ENCODE results near the gene TNK1.

TNK1 gene

DNA sequence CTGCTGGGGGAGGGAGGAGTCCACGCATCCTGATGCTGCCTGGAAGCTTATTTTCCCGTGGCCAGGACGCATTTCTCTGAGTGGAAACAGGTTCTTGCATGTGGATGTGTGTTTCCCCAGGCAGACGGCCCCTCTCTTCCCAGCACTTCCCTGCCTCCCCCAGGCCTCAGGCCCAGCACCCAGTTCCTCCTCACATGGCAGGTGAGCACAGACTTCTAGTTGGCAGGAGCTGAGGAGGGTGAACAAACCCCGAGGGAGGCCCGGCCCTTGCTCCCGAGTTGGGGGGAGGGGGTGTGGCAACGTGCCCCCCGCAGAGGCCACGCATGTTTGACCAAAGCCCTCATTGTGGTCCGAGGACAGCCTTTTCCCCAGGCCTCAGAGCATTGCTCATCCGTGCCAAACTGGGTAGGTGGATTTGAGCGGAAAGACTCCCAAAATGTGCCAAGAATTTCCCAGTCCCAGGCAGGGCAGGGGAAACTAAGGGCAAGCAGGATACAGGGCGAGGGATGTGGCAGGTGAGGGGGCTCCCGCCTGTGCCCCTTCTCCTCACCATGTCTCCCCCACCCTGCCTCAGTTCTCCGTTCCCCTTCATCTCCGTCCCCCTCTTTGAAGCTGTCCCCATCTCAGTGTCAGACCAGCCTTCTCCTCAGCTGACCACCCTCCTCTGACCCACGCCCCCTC, 37.7 kb downstream of the TNK1 start:
- TF ChIP-seq, protein P1, sequence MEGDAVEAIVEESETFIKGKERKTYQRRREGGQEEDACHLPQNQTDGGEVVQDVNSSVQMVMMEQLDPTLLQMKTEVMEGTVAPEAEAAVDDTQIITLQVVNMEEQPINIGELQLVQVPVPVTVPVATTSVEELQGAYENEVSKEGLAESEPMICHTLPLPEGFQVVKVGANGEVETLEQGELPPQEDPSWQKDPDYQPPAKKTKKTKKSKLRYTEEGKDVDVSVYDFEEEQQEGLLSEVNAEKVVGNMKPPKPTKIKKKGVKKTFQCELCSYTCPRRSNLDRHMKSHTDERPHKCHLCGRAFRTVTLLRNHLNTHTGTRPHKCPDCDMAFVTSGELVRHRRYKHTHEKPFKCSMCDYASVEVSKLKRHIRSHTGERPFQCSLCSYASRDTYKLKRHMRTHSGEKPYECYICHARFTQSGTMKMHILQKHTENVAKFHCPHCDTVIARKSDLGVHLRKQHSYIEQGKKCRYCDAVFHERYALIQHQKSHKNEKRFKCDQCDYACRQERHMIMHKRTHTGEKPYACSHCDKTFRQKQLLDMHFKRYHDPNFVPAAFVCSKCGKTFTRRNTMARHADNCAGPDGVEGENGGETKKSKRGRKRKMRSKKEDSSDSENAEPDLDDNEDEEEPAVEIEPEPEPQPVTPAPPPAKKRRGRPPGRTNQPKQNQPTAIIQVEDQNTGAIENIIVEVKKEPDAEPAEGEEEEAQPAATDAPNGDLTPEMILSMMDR (IDR thresholded peaks at IDR 0.05; ENCODE audit: low read depth, low read length), result no peak
- no peak overlapping the region for H3K4me3 ChIP-seq (ENCODE audit: low read depth, low read length)
- DNase-seq (ENCODE audit: low read depth, low spot score), result no peak
- in situ Hi-C loops (cut with HindIII; ENCODE audit: low sequenced_read_pairs), result no loop called here

DNA sequence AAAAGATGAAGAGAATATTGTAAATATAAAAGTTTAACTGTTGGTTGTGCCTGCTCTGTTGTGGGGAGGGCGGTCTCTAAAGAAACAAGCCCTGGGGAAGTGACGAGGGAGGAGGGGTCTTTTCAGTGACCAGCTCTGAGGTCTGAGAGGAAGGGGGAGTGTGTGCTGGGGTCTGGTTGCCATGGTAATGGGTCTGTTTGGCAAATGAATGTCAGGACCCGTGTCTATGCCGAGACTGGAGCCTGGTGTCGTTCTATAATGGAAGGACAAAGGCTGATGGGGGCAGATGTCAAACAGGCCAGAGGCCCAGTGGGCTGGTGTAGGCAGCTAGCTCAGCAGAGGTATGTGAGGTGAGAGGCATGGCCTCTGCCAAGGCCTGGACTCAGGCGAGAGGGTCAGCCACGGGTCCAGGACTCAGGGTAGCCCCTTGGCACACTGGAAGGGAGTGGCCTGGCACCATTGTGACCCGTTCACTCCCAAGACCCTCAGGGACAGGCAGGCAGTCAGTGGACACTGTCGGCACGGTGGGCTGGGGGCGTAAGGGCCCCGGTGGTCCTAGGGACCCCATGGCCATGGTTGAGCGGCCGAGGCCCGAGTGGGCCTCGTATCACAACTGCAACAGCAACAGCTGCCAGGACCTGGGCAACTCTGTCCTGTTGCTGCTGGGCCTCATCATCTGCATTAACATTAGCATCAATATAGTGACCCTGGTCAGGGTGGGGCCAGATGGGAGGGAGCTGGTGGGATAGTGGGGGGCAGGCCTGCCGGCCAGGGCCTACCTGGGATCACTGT, 39.1 kb downstream of the TNK1 start, which contains the start of gene SPEM1:
Gene SPEM1 (plus strand): TSS at position 506 of the 792 bp plus-strand sequence. CDS start 61 bp downstream, at position 567.
- DNase-seq (ENCODE audit: low read depth, low spot score), result no peak
- H3K4me3 ChIP-seq (ENCODE audit: low read depth, low read length), result no peak within 1 kb of the TSS
- in situ Hi-C loops (cut with HindIII; ENCODE audit: low sequenced_read_pairs), result no loop called here
- TF ChIP-seq, protein P1 (IDR thresholded peaks at IDR 0.05; ENCODE audit: low read depth, low read length), result no peak

DNA sequence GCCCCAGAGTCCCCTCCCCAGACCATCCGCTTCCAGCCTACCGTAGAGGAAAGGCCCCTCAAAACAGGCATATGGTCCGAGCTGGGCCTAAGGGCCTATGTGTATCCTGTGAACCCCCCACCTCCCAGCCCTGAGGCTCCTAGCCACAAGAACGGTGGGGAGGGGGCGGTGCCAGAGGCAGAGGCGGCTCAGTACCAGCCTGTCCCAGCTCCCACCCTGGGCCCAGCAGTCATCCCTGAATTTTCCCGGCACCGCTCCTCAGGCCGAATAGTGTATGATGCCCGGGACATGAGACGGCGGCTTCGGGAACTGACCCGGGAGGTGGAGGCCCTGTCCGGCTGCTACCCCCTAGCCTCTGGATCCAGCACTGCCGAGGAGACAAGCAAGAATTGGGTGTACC, 40.3 kb downstream of the TNK1 start:
- no peak overlapping the region for H3K4me3 ChIP-seq (ENCODE audit: low read depth, low read length)
- no peak for DNase-seq (ENCODE audit: low read depth, low spot score)
- TF ChIP-seq, protein P1 (IDR thresholded peaks at IDR 0.05; ENCODE audit: low read depth, low read length), result no peak
- in situ Hi-C loops (cut with HindIII; ENCODE audit: low sequenced_read_pairs), result no loop called here

DNA sequence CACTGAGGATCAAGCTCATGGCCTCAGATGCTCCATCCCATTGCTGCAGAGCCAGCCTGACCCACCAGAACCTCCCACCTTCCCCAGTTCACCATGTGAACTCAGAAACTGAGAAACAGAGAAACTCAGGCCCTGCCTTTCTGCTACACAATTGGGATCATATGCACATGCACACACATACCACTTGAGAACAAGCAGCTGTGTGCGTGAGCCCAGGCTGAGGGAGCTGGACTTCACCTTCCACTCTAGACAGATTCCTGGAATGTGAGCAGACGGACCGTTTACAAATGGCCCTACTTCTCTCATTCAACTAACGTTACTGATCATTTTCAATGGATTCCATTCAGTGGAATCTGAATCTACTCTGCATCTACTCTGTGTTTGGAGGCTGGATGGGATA, 42.8 kb downstream of the TNK1 start:
- H3K4me3 ChIP-seq (ENCODE audit: low read depth, low read length), result no peak overlapping the region
- no peak for DNase-seq (ENCODE audit: low read depth, low spot score)
- TF ChIP-seq, protein P1 (IDR thresholded peaks at IDR 0.05; ENCODE audit: low read depth, low read length), result no peak
- in situ Hi-C loops (cut with HindIII; ENCODE audit: low sequenced_read_pairs), result no loop called here

DNA sequence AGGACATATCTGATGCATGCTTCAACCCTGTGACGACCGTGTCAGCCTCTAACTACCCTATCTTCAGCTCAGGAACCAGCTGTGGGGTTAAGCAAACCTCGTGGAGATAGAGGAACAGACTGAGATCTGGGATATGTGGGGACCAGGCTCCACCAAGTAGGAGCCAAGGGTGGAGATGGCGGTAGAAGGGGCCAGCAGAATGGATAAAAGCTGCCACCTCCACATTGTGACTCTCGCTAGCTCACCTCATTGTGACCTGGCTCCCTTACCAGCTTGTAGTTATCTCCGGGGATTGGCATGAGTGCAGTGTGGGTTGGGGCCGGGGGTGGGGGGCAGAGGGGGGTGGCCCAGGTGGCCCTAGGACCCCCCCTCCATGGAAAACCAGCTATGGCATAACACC, 44.4 kb downstream of the TNK1 start, which contains the start of gene SPEM2:
Gene SPEM2 (plus strand): TSS at position 301 of the 400 bp plus-strand sequence. CDS start 73 bp downstream, at position 374.
- TF ChIP-seq, protein P1 (IDR thresholded peaks at IDR 0.05; ENCODE audit: low read depth, low read length), result no peak
- in situ Hi-C loops (cut with HindIII; ENCODE audit: low sequenced_read_pairs), result no loop called here

DNA sequence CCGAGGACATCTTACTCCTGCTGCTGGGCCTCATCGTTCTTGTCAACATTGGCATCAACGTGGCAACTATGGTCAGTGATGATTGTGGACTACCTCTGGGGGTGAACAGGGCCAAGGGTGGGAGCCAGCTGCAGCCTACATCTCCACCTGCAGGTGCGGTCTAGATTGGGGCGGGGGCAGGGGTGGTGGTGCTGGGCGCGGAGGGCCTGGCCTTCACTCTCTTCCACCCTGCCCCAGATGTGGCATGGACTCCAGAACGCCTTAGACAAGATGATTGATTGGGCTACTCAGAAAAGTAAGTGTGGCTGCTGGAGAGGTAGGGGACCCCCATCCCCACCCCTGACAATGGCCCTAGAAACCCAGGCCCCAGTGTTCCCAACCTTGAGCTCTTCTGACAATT, 44.9 kb downstream of the TNK1 start:
- TF ChIP-seq, protein P1 (IDR thresholded peaks at IDR 0.05; ENCODE audit: low read depth, low read length), result no peak
- H3K4me3 ChIP-seq (ENCODE audit: low read depth, low read length), result no peak overlapping the region
- no peak for DNase-seq (ENCODE audit: low read depth, low spot score)
- in situ Hi-C loops (cut with HindIII; ENCODE audit: low sequenced_read_pairs), result no loop called here

More for the DNA sequence above, 44.4 kb downstream of the TNK1 start, which contains the start of gene SPEM2:
- no peak within 1 kb of the TSS for H3K4me3 ChIP-seq (ENCODE audit: low read depth, low read length)
- DNase-seq (ENCODE audit: low read depth, low spot score), result no peak
